Measurements from ENCODE around the gene KLHDC3. TPM values are rescaled to one million over a fixed set of nuclear protein-coding genes. Genes with fewer than 3 reads are reported as not detected.

The KLHDC3 gene
- total and polyA plus RNA-seq, 2 of the 13 experiments (the other 11 are each of a cell fraction or from before 2014, with no cell fraction given) = 78.3 to 91.5 TPM

DNA sequence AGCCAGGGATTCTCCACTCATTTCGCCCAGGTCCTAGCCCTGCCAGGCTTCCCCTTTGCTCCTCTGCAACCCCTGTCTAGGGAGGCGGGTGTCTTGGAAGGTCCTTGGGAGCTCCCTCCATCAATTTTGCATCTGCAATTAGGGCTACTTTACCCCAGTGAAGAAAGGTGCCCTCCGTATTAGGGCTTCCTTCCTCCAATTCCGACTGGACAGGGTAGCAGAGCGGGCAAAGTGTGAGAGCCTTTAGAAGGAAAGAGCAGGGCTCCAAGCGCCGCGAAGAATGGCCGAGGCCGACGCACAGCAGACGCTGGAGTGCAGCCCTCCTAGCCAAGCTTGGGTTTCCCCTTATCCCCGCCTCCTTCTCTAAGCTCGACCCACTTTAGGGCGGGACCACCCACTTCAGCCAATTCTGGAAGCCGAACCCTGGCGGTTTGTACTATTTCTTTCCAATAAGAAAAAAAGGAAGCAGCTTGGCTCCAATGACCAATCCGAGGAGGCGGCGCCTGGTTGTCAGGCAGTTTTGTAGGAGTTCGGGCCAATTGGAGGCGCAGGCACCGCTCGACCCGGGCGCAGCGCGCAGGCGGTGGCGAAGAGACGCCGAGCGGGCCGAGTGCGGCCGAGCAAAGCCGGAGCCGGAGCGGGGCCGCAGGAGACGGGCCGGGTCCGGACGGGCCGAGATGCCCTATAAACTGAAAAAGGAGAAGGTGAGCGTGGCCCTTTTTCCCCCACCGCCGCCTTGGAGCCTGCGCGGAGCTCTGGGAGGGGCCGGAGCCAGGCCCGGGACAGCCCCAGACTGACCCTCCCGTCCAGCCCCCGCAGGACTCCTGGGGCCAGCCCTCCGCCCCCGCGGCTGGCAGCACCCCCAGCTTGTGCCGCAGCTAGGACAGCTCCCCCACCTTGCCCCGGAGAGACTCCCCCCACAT lies 29.8 kb upstream of the KLHDC3 start, which contains the start of gene PPP2R5D (continued):
- TF ChIP-seq ISL2 (CRISPR knock-in tag; IDR thresholded peaks at IDR 0.05) (peak; percentile 29; the same call in 1 of the 2 replicates), SRY (CRISPR knock-in tag; IDR thresholded peaks at IDR 0.05) (no peak), ZNF121 (CRISPR knock-in tag; IDR thresholded peaks at IDR 0.05) (0 out of 2 replicates have a peak, but pooled peaks have one; percentile 57), ZNF432 (CRISPR knock-in tag; IDR thresholded peaks at IDR 0.05; ENCODE audit: borderline replicate concordance) (no peak), PAX8 (CRISPR knock-in tag; IDR thresholded peaks at IDR 0.05; ENCODE audit: borderline replicate concordance) (0 out of 2 replicates have a peak, but pooled peaks have one; percentile 19), JARID2 (CRISPR knock-in tag; IDR thresholded peaks at IDR 0.05; ENCODE audit: insufficient replicate concordance) (peak; percentile 73), KLF16 (CRISPR knock-in tag; IDR thresholded peaks at IDR 0.05) (peak in 1 of 2 experiments; percentile 80; a peak in 1 of 4 replicates), SRSF9 (IDR thresholded peaks at IDR 0.05; ENCODE audit: borderline replicate concordance, insufficient read depth, low read depth, low read length, poor library complexity, severe bottlenecking) (no peak), ZNF607 (CRISPR knock-in tag; IDR thresholded peaks at IDR 0.05; ENCODE audit: borderline replicate concordance) (peak; percentile 80), ZNF724P (CRISPR knock-in tag; IDR thresholded peaks at IDR 0.05; ENCODE audit: borderline replicate concordance) (peak; percentile 16; the same call in 1 of the 2 replicates), RBAK (CRISPR knock-in tag; IDR thresholded peaks at IDR 0.05) (0 out of 2 replicates have a peak, but pooled peaks have one; percentile 53), KLF15 (CRISPR knock-in tag; IDR thresholded peaks at IDR 0.05; ENCODE audit: borderline replicate concordance) (peak; percentile 69; the same call in 1 of the 2 replicates), ZNF354B (CRISPR knock-in tag; IDR thresholded peaks at IDR 0.05) (0 out of 2 replicates have a peak, but pooled peaks have one; percentile 58), ZNF781 (CRISPR knock-in tag; IDR thresholded peaks at IDR 0.05; ENCODE audit: borderline replicate concordance, not compliant biosample characterization) (peak; percentile 69), TOPORS (CRISPR knock-in tag; IDR thresholded peaks at IDR 0.05) (peak; percentile 62; the same call in 1 of the 2 replicates), KAT8 (CRISPR knock-in tag; IDR thresholded peaks at IDR 0.05) (peak; percentile 65; the same call in 1 of the 2 replicates), ZBTB38 (CRISPR knock-in tag; IDR thresholded peaks at IDR 0.05) (peak; percentile 11; the same call in 1 of the 2 replicates), ZNF891 (CRISPR knock-in tag; IDR thresholded peaks at IDR 0.05) (peak; percentile 46; the same call in 1 of the 2 replicates), TARDBP (CRISPR knock-in tag; IDR thresholded peaks at IDR 0.05) (peak; percentile 86), XRCC5 (optimal IDR thresholded peaks at IDR 0.05; ENCODE audit: low read length) (peak; percentile 78), SRF (IDR thresholded peaks at IDR 0.05; ENCODE audit: low read depth, low read length) (peak; percentile 74)
- TF ChIP-seq, protein P1, sequence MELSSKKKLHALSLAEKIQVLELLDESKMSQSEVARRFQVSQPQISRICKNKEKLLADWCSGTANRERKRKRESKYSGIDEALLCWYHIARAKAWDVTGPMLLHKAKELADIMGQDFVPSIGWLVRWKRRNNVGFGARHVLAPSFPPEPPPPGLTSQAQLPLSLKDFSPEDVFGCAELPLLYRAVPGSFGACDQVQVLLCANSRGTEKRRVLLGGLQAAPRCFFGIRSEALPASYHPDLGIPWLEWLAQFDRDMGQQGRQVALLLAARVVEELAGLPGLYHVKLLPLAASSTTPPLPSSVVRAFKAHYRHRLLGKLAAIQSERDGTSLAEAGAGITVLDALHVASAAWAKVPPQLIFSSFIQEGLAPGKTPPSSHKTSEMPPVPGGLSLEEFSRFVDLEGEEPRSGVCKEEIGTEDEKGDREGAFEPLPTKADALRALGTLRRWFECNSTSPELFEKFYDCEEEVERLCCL (CRISPR knock-in tag; IDR thresholded peaks at IDR 0.05; ENCODE audit: borderline replicate concordance) = no peak; the same call in 1 of the 2 replicates
- TF ChIP-seq, protein P2, sequence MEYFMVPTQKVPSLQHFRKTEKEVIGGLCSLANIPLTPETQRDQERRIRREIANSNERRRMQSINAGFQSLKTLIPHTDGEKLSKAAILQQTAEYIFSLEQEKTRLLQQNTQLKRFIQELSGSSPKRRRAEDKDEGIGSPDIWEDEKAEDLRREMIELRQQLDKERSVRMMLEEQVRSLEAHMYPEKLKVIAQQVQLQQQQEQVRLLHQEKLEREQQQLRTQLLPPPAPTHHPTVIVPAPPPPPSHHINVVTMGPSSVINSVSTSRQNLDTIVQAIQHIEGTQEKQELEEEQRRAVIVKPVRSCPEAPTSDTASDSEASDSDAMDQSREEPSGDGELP (IDR thresholded peaks at IDR 0.05; ENCODE audit: borderline replicate concordance, low read depth) = no peak; the same call in 1 of the 2 replicates
- TF ChIP-seq, protein P3, sequence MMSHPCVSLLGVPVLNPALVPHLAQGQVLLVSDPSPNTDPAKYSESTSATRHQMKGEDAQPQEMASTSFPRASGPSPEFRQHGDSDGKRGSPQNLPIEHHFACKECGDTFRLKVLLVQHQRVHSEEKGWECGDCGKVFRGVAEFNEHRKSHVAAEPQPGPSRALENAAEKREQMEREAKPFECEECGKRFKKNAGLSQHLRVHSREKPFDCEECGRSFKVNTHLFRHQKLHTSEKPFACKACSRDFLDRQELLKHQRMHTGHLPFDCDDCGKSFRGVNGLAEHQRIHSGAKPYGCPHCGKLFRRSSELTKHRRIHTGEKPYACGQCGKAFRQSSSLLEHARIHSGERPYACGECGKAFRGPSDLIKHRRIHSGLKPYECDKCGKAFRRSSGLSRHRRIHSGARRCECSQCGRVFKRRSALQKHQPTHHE (CRISPR knock-in tag; IDR thresholded peaks at IDR 0.05; ENCODE audit: borderline replicate concordance) = peak; percentile 80; the same call in 1 of the 2 replicates
- TF ChIP-seq, protein P4, sequence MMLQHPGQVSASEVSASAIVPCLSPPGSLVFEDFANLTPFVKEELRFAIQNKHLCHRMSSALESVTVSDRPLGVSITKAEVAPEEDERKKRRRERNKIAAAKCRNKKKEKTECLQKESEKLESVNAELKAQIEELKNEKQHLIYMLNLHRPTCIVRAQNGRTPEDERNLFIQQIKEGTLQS (CRISPR knock-in tag; IDR thresholded peaks at IDR 0.05) = peak; percentile 37; the same call in 1 of the 2 replicates
